ENCODE results near the gene ADRB1.

ADRB1 gene

DNA sequence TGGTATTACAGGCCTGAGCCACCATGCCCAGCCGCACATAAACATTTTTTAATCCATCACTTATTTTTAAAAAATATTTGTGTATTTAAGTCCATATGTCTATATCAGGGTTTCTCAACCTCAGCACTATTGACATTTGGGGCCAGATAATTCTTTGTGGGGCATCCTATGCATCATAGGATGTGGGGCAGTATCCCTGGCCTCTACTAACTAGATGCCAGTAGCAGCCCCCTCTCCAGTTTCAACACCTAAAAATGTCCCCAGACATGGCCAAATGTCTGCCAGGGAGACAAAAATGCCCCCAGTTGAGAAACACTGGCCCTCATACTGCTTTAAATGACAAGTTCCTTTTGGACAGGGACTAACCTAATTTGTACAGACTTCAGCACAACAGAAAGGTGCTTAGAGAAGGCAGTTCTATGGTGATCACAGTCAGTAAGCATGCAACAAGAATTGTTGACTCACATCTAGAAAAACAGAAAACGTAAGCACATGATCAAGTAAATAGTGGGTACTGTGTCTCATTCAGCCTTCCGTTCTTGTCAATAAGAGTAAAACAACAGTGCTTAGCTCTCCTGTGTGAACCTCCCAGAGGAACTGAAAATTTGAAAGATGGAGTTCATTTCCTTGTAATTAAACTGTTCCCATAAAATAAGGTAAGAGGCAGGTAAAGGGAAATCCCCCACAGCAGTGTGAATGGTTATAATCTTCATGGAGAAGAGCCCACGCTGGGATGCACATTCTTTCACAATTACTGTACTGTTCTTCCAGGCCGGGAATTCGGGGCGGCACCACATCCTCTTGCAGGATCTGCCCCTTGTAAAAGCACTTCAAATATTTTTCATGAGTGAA, 17.3 kb upstream of the ADRB1 start:
- H3K9ac ChIP-seq (ENCODE audit: low read length in 2 of 2), result no peak overlapping the region
- H3K4me1 ChIP-seq (ENCODE audit: control insufficient read depth, insufficient read depth, low read length), result no peaks in the 10 kb centered on the region
- H3K27ac ChIP-seq (ENCODE audit: low read length), result no peak overlapping the region

GRCh38 chr10:114027041-114027394, 16.6 kb upstream of the ADRB1 start:
- Histone ChIP-seq H3K9me3 (ENCODE audit: control insufficient read depth in 2 of 2, low read length in 2 of 2) (no peaks in the 10 kb centered on the region), H3K27me3 (ENCODE audit: control insufficient read depth in 1 of 2, insufficient read depth in 2 of 2, low read length in 2 of 2) (peaks cover 0 to 2% of the 10 kb centered on the region in 2 donors), H3K4me3 (ENCODE audit: low read length in 2 of 2) (no peak overlapping the region), H3K4me1 (ENCODE audit: control insufficient read depth, insufficient read depth, low read length) (no peaks in the 10 kb centered on the region), H3K27ac (ENCODE audit: low read length) (no peak overlapping the region), H3K36me3 (ENCODE audit: control insufficient read depth in 2 of 2, insufficient read depth in 2 of 2, low read length in 2 of 2) (no peaks in the 10 kb centered on the region), H3K9ac (ENCODE audit: low read length in 2 of 2) (no peak overlapping the region)

More for the DNA sequence above, 17.3 kb upstream of the ADRB1 start:
- H3K4me3 ChIP-seq (ENCODE audit: low read length in 2 of 2), result no peak overlapping the region
- H3K9me3 ChIP-seq (ENCODE audit: control insufficient read depth in 2 of 2, low read length in 2 of 2), result no peaks in the 10 kb centered on the region
- peaks cover 0 to 2% of the 10 kb centered on the region in 2 donors for H3K27me3 ChIP-seq (ENCODE audit: control insufficient read depth in 1 of 2, insufficient read depth in 2 of 2, low read length in 2 of 2)
- no peaks in the 10 kb centered on the region for H3K36me3 ChIP-seq (ENCODE audit: control insufficient read depth in 2 of 2, insufficient read depth in 2 of 2, low read length in 2 of 2)

- Histone ChIP-seq H3K4me3 (ENCODE audit: low read length in 2 of 2) (no peak overlapping the region), H3K36me3 (ENCODE audit: control insufficient read depth in 2 of 2, insufficient read depth in 2 of 2, low read length in 2 of 2) (no peaks in the 10 kb centered on the region), H3K9ac (ENCODE audit: low read length in 2 of 2) (no peak overlapping the region), H3K27me3 (ENCODE audit: control insufficient read depth in 1 of 2, insufficient read depth in 2 of 2, low read length in 2 of 2) (peaks cover 0 to 2% of the 10 kb centered on the region in 2 donors), H3K4me1 (ENCODE audit: control insufficient read depth, insufficient read depth, low read length) (no peaks in the 10 kb centered on the region), H3K9me3 (ENCODE audit: control insufficient read depth in 2 of 2, low read length in 2 of 2) (no peaks in the 10 kb centered on the region), H3K27ac (ENCODE audit: low read length) (no peak overlapping the region)
Observed at GRCh38 chr10:114027951-114028350, 15.7 kb upstream of the ADRB1 start.

- H3K9ac ChIP-seq (ENCODE audit: low read length in 2 of 2), result no peak overlapping the region
- no peaks in the 10 kb centered on the region for H3K36me3 ChIP-seq (ENCODE audit: control insufficient read depth in 2 of 2, insufficient read depth in 2 of 2, low read length in 2 of 2)
- H3K4me3 ChIP-seq (ENCODE audit: low read length in 2 of 2), result no peak overlapping the region
- peaks cover 0 to 2% of the 10 kb centered on the region in 2 donors for H3K27me3 ChIP-seq (ENCODE audit: control insufficient read depth in 1 of 2, insufficient read depth in 2 of 2, low read length in 2 of 2)
- H3K27ac ChIP-seq (ENCODE audit: low read length), result no peak overlapping the region
- H3K4me1 ChIP-seq (ENCODE audit: control insufficient read depth, insufficient read depth, low read length), result no peaks in the 10 kb centered on the region
- no peaks in the 10 kb centered on the region for H3K9me3 ChIP-seq (ENCODE audit: control insufficient read depth in 2 of 2, low read length in 2 of 2)
Observed at GRCh38 chr10:114028425-114028824, 15.2 kb upstream of the ADRB1 start.

- no peak overlapping the region for H3K4me3 ChIP-seq (ENCODE audit: low read length in 2 of 2)
- H3K9me3 ChIP-seq (ENCODE audit: control insufficient read depth in 2 of 2, low read length in 2 of 2), result no peaks in the 10 kb centered on the region
- H3K4me1 ChIP-seq (ENCODE audit: control insufficient read depth, insufficient read depth, low read length), result no peaks in the 10 kb centered on the region
- H3K27me3 ChIP-seq (ENCODE audit: control insufficient read depth in 1 of 2, insufficient read depth in 2 of 2, low read length in 2 of 2), result peaks cover 0 to 2% of the 10 kb centered on the region in 2 donors
- H3K9ac ChIP-seq (ENCODE audit: low read length in 2 of 2), result no peak overlapping the region
- no peaks in the 10 kb centered on the region for H3K36me3 ChIP-seq (ENCODE audit: control insufficient read depth in 2 of 2, insufficient read depth in 2 of 2, low read length in 2 of 2)
- H3K27ac ChIP-seq (ENCODE audit: low read length), result no peak overlapping the region
Observed at GRCh38 chr10:114029655-114030054, 14.0 kb upstream of the ADRB1 start.

DNA sequence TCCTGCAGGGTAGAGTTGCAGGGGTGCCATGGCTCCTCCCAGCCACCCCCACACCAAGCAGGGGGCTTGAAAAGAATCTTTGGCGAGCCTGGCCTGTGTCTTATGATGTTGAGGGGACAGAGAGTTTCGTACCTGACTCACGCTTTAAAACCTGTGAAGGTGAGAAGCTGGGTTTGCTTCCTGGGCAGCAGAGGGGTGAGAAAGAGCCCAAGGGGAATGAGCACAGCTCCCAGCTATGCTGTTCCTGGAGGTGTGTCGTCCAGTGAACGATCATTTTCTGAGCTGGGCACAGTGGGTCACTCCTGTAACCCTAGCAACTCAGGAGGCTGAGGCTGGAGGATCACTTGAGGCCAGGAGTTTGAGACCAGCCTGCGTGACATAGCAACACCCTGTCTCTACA, 13.5 kb upstream of the ADRB1 start:
- no peak overlapping the region for H3K9ac ChIP-seq (ENCODE audit: low read length in 2 of 2)
- H3K4me1 ChIP-seq (ENCODE audit: control insufficient read depth, insufficient read depth, low read length), result no peaks in the 10 kb centered on the region
- no peak overlapping the region for H3K4me3 ChIP-seq (ENCODE audit: low read length in 2 of 2)
- peaks cover 0 to 2% of the 10 kb centered on the region in 2 donors for H3K27me3 ChIP-seq (ENCODE audit: control insufficient read depth in 1 of 2, insufficient read depth in 2 of 2, low read length in 2 of 2)
- H3K36me3 ChIP-seq (ENCODE audit: control insufficient read depth in 2 of 2, insufficient read depth in 2 of 2, low read length in 2 of 2), result no peaks in the 10 kb centered on the region
- H3K27ac ChIP-seq (ENCODE audit: low read length), result no peak overlapping the region
- no peaks in the 10 kb centered on the region for H3K9me3 ChIP-seq (ENCODE audit: control insufficient read depth in 2 of 2, low read length in 2 of 2)

DNA sequence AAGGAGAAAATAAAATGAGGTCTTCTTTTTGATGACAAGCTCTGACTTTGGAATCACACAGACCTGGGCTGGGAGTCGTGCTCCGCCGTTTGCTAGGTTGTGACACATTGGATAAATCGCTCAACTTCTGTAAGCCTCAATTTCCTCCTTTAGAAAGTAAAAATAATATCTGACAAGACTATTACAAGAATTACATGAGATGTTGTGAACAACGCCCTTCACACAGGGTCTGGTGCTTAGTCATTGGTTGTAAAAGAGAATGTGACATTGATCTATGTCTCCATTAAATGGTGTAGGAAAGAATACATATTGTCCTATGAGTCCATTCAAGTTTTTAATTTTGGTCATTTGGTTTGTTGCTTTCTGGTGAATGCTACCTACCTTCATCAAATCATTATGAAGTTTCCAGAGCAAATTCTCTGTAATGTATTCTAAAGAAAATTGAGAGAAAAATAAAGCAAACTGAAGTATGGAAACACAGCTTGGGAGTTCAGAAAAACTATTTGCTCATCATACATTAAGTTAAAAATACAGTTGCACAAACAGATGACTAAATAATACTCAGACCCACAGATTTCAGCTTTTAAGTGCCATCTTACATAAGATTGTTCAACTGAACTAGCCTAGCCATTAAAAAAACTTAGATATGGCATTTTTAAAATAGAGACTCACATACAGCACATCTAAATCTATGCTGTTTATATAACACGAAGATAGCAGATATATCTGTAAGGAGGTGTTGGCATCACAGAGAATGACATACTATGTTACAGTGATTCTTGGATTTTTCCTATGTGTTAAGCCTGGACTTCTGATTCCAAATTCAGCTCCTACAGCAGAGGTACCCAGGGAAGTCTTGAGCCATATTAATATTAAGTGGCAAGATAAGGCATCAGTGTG, 12.3 kb upstream of the ADRB1 start:
- H3K27me3 ChIP-seq (ENCODE audit: control insufficient read depth in 1 of 2, insufficient read depth in 2 of 2, low read length in 2 of 2), result peaks cover 0 to 2% of the 10 kb centered on the region in 2 donors
- no peaks in the 10 kb centered on the region for H3K9me3 ChIP-seq (ENCODE audit: control insufficient read depth in 2 of 2, low read length in 2 of 2)
- no peak overlapping the region for H3K4me3 ChIP-seq (ENCODE audit: low read length in 2 of 2)
- no peak overlapping the region for H3K9ac ChIP-seq (ENCODE audit: low read length in 2 of 2)
- no peaks in the 10 kb centered on the region for H3K4me1 ChIP-seq (ENCODE audit: control insufficient read depth, insufficient read depth, low read length)
- H3K27ac ChIP-seq (ENCODE audit: low read length), result no peak overlapping the region
- H3K36me3 ChIP-seq (ENCODE audit: control insufficient read depth in 2 of 2, insufficient read depth in 2 of 2, low read length in 2 of 2), result no peaks in the 10 kb centered on the region

DNA sequence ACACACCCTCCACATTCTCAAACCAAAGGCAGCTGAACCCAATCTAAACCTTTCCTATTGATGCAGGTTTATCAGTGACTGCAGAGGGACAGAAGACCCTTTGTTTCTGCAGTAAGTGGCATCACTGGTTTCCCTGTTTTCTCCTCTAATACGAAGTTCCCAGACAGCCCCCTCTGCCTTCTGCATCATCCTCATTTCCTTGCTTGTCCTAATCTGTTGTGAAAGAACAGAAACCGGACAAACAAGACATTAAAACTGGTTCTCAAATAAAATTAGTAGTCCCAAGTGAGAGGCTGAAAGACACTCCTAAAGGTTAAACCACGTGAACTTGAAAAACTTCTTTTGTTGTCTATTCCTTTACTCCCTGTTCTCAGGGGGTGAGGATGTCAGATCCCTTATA, 10.1 kb upstream of the ADRB1 start:
- no peak overlapping the region for H3K27ac ChIP-seq (ENCODE audit: low read length)
- no peak overlapping the region for H3K4me3 ChIP-seq (ENCODE audit: low read length in 2 of 2)
- no peaks in the 10 kb centered on the region for H3K9me3 ChIP-seq (ENCODE audit: control insufficient read depth in 2 of 2, low read length in 2 of 2)
- H3K4me1 ChIP-seq (ENCODE audit: control insufficient read depth, insufficient read depth, low read length), result no peaks in the 10 kb centered on the region
- H3K36me3 ChIP-seq (ENCODE audit: control insufficient read depth in 2 of 2, insufficient read depth in 2 of 2, low read length in 2 of 2), result no peaks in the 10 kb centered on the region
- H3K27me3 ChIP-seq (ENCODE audit: control insufficient read depth in 1 of 2, insufficient read depth in 2 of 2, low read length in 2 of 2), result no peaks in the 10 kb centered on the region
- no peak overlapping the region for H3K9ac ChIP-seq (ENCODE audit: low read length in 2 of 2)

DNA sequence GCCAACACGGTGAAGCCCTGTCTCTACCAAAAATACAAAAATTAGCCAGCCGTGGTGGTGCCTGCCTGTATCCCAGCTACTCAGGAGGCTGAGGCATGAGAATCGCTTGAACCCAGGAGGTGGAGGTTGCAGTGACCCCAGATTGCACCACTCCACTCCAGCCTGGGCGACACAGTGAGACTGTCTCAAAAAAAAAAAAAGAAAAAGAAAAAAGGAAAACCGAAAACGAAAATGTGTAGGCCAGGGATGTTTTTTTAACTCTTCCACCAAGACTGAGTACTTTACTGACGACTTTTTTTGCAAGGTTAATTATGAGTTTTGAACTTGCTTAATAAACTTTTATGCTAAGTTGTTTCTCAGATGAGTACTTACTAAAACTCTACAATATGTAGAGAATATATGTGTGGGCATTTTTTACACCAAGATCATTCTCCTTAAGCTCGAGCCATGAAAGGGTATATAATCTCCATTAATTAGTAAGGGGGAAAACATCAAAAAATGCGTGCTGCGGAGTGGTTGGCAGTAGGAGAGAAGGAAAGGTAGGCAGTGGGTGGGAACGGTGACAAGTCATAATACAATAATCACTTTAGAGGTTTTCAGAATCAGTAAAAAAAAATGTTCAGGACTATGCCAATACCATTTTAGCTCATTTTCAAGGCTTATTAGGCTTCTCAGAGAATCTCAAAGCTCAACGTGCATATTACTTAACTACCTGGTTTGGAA, 8.6 kb upstream of the ADRB1 start:
- H3K4me1 ChIP-seq (ENCODE audit: control insufficient read depth, insufficient read depth, low read length), result no peaks in the 10 kb centered on the region
- H3K9me3 ChIP-seq (ENCODE audit: control insufficient read depth in 2 of 2, low read length in 2 of 2), result no peaks in the 10 kb centered on the region
- peaks cover 2 to 4% of the 10 kb centered on the region in 2 donors for H3K27me3 ChIP-seq (ENCODE audit: control insufficient read depth in 1 of 2, insufficient read depth in 2 of 2, low read length in 2 of 2)
- H3K27ac ChIP-seq (ENCODE audit: low read length), result no peak overlapping the region
- H3K36me3 ChIP-seq (ENCODE audit: control insufficient read depth in 2 of 2, insufficient read depth in 2 of 2, low read length in 2 of 2), result no peaks in the 10 kb centered on the region
- no peak overlapping the region for H3K4me3 ChIP-seq (ENCODE audit: low read length in 2 of 2)
- H3K9ac ChIP-seq (ENCODE audit: low read length in 2 of 2), result no peak overlapping the region

- Histone ChIP-seq H3K27ac (ENCODE audit: low read length) (no peak overlapping the region), H3K36me3 (ENCODE audit: control insufficient read depth in 2 of 2, insufficient read depth in 2 of 2, low read length in 2 of 2) (no peaks in the 10 kb centered on the region), H3K4me1 (ENCODE audit: control insufficient read depth, insufficient read depth, low read length) (no peaks in the 10 kb centered on the region), H3K27me3 (ENCODE audit: control insufficient read depth in 1 of 2, insufficient read depth in 2 of 2, low read length in 2 of 2) (peaks cover 4 to 5% of the 10 kb centered on the region in 2 donors), H3K9ac (ENCODE audit: low read length in 2 of 2) (no peak overlapping the region), H3K4me3 (ENCODE audit: low read length in 2 of 2) (no peak overlapping the region), H3K9me3 (ENCODE audit: control insufficient read depth in 2 of 2, low read length in 2 of 2) (no peaks in the 10 kb centered on the region)
Observed at GRCh38 chr10:114035791-114036190, 7.9 kb upstream of the ADRB1 start.

Data from stomach smooth muscle (tissue), 2 donors.